ENCODE measurements around the gene LGI4. TPM values are rescaled to one million over a fixed set of nuclear protein-coding genes. Genes with fewer than 3 reads are reported as not detected.
A peak's percentile ranks its signal among the peaks of the same experiment; 100 is the strongest.
"Not testable (repeated sequence)": the region's sequence is repeated elsewhere in the genome, so short reads cannot be mapped to it uniquely, and the experiment has no call there.

The LGI4 gene
- total RNA-seq, 1 donor from 2014 or later, result 8.1 TPM

DNA sequence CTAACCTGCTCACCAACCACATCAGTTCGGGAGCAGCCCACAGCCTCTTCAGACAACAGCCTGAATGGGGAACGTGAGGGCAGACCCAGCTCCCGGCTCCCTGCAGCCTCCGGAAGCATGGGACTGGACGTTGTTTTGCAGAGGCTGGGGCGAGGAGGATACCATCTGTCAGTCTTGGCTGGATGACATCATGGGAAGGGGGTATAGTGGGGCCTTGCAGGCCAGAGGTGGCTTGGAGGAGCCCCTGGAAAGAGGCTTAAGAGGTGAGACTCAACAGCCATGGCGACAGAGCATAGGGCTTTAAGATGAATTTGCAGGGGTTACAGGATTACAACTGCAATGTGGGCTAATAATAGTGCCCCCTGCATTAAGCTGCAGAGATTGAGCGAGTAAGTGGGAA lies 17.7 kb downstream of the LGI4 start:
- intact Hi-C loops (cut with DNase I), result no loop called here
- ATAC-seq (ENCODE audit: poor library complexity) (no peak), DNase-seq (no peak)

GRCh38 chr19:35116072-35116801 lies 18.6 kb downstream of the LGI4 start:
- no peak for DNase-seq
- ATAC-seq (ENCODE audit: poor library complexity), result no peak
- intact Hi-C loops (cut with DNase I), result no loop called here

DNA sequence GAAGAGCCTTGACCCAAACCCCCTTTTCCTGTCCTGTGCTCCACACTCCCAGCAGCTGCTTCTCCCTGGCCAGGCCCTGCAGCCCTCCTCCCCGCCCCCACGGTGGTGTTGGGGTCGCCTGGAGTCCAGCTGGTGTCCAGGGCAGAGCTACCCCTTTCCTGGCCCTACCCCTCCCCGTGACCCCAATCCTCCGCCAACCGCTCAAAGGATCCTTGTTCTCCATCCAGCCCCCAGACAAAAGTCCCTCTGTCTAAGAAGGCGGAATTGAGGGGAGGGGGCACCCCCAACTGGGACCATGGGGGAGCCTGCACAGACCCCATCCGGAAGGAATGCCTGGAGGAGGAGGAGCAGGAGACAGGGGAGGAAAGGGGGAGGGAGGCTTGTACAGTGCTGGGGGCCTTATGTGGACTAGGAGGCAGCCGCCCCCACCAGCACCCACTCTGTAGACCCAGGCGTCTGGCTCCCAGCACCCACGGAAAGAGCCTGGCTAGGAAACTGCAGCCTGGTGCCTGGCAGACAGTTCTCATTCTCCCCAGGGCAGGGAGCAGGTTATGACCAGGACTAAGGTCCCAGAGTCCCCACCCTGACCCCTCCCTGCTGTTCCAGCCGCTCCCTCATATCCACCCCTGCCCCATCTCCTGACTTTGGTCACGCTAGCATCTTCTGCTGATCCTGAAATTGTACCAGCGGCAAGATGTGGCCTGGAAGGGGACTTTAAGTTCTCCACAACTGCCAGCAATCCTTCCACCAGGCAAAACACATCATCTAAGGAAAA lies 19.5 kb downstream of the LGI4 start, which contains the start of gene FXYD3:
TSS of gene FXYD3 (plus strand) at position 647 of the 775 bp plus-strand sequence. CDS start 3,554 bp downstream, outside the sequence.
- DNase-seq (no peak), ATAC-seq (ENCODE audit: poor library complexity) (peak; percentile 14)
- intact Hi-C loops (cut with DNase I), result no loop called here

GRCh38 chr19:35114353-35115176 lies 20.3 kb downstream of the LGI4 start:
- DNase-seq (peak; percentile 86), ATAC-seq (ENCODE audit: poor library complexity) (peak; percentile 87)
- intact Hi-C loops (cut with DNase I), result loop anchor here (1.0 kb wide), 1 partner anchor 21 kb away; the partner anchor contains the start of gene LGI4

DNA sequence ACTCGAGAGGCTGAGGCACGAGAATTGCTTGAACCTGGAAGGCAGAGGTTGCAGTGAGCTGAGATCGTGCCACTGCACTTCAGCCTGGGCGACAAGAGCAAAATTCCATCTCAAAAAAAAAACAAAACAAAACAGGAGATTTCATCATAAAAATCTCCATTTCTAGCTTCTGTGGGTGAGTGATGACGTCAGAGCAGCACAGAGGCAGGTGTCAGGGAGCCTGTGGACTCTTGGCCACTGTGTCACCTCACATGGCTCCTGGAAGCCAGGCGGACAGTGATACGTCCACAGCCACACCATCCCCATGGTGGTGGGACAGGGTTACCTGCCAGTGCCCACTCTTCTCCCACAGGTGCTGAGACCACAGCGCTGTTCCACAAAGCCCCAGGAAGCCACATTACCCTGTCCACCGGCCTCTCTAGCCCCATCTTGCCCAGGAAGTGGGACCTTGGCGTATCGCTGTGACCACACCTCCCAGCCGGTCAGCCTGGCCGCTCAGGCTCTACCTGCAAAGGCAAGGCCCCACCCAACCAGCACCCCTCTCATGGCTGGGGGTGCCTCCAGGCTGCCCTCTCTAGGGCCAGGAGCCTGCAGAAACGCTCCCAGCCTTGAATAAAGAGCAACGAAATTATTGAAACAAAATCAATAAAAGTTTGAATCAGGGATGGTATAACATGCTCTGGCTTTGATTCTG lies 21.7 kb downstream of the LGI4 start:
- no peak for ATAC-seq (ENCODE audit: poor library complexity)
- no peak for DNase-seq
- intact Hi-C loops (cut with DNase I), result no loop called here

DNA sequence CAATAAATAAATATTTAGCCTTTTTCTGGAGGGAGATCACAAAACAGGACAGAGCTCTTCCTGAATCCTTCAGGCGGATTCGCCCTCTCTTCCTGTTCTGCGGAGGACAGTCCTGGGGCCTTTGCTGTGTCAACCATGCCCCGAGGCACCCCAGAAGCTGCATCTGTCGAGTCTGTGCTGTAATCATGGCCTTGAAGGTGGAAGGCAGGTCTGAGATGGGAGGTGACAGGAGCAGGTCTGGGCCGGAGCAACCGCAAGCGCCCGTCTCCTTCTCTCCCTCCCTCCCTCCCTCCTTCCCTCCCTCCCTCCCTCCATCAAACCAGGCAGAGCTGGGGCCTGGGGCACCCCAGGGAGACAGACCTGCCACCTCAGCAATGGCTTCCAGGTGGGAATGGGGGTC lies 23.9 kb downstream of the LGI4 start:
- intact Hi-C loops (cut with DNase I), result no loop called here
- DNase-seq (no peak), ATAC-seq (ENCODE audit: poor library complexity) (no peak)

DNA sequence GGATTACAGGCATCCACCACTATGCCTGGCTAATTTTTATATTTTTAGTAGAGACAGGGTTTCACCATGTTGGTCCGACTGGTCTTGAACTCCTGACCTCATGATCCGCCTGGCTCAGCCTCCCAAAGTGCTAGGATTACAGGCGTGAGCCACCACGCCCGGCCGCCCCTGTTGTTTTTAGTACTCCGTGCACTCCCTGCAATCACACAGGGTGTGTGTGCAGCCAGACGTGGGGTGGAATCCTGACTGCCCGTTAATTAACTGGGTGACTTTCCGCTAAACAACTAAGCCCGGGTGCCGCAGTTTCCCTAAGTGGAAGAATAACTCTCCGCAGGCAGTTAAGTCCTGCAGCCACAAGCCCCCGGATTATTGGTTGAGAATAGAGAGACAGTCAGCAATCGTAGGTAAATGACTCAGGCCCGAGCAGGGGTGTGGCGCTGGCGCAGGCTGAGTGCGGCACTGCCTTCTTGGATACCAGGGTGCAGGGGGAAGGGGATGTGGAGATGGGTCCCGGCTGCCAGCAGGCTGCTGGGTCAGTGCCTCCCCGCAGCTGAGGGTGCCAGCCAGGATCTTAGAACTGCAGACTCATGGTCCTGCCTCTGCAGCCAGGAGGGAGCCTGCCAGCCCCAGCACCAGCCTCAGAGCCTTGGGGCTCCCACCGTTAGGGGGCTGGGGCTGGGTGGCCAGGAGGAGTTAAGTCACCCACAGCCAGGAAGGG lies 25.3 kb downstream of the LGI4 start:
- no peak for DNase-seq
- intact Hi-C loops (cut with DNase I), result no loop called here
- no peak for ATAC-seq (ENCODE audit: poor library complexity)

GRCh38 chr19:35108730-35109129 lies 26.1 kb downstream of the LGI4 start:
- DNase-seq (no peak), ATAC-seq (ENCODE audit: poor library complexity) (no peak)
- intact Hi-C loops (cut with DNase I), result no loop called here

GRCh38 chr19:35107545-35107944 lies 27.3 kb downstream of the LGI4 start:
- DNase-seq (no peak), ATAC-seq (ENCODE audit: poor library complexity) (peak; percentile 51)
- intact Hi-C loops (cut with DNase I), result no loop called here

- DNase-seq (no peak), ATAC-seq (ENCODE audit: poor library complexity) (no peak)
- intact Hi-C loops (cut with DNase I), result no loop called here
Observed at GRCh38 chr19:35106898-35107541, 27.8 kb downstream of the LGI4 start.

DNA sequence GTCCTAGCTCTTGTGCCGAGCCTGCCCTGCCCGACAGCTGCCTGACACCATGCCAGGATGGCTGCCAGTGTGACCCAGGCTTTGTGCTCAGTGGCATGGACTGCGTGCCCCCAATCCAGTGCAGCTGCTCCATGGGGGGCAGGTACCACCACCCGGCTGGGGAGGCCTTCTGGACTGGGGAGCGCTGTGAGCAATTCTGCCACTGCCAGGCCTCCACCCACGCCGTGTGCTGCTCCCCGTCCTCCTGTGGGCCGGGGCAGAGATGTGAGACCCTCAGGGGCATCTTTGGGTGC lies 28.6 kb downstream of the LGI4 start:
- intact Hi-C loops (cut with DNase I), result no loop called here
- DNase-seq, result no peak
- ATAC-seq (ENCODE audit: poor library complexity), result no peak

DNA sequence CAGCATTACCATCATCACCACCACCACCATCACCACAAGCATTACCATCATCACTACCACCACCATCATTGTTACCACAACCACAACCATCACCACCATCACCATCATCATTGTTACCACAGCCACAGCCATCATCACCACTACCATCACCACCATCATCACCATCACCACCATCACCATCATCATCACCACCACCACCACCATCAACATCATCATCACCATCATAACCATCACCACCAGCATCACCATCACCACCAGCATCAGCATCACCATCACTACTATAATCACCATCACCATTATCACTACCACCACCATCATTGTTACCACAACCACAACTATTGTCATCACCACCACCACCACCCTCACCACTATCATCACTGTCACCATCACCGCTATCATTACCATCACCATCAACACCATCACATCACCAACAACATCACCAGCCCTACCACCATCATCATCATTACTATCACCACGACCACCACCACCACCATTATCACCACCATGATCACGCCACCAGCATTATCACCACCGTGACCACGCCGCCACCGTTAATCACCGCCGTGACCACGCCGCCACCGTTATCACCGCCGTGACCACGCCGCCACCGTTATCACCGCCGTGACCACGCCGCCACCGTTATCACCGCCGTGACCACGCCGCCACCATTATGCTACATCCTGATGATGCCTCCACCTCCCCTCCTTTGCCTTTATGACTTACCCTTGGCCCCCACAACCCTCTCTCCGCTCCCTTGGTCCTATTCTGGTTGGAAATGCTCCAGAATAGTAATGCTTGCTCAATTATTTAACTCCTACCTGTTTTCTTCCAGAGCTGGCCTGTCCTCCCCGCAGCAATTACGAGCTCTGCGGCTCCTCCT lies 29.2 kb downstream of the LGI4 start:
- intact Hi-C loops (cut with DNase I), result no loop called here
- no peak for ATAC-seq (ENCODE audit: poor library complexity)
- DNase-seq, result no peak

- DNase-seq (no peak), ATAC-seq (ENCODE audit: poor library complexity) (no peak)
- intact Hi-C loops (cut with DNase I), result no loop called here
Observed at GRCh38 chr19:35105047-35105410, 29.8 kb downstream of the LGI4 start.

DNA sequence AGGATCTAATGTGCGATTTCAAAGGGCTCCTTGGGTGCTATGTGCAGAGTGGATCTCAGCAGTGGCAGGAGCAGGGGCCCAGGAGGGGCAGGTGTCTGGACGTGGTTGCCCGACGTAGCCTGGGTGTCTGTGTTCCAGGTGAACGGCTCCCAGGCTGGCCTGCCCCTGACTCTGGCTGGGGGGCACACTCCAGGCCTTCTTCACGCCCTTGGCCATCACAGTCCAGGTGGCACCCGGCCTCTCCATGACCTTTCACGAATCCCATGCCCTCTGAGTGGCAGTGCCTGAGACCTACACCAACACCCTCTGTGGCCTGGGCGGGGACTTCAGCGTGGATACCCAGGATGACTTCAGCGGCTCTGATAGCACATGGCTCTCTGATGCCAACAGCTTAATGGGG lies 30.5 kb downstream of the LGI4 start:
- ATAC-seq (ENCODE audit: poor library complexity) (no peak), DNase-seq (no peak)
- intact Hi-C loops (cut with DNase I), result no loop called here

DNA sequence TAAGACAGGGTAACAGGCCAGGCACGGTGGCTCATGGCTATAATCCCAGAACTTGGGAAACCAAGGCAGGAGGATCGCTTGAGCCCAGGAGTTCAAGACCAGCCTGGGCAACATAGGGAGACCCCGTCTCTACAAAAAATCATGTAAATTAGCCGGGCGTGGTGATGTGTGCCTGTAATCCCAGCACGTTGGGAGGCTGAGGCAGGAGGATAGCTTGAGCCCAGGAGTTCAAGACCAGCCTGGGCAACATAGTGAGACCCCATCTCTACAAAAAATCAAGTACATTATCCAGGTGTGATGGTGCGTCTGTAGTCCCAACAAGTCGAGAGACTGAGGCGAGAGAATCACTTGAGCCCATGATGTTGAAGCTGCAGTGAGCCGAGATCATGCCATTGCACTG lies 31.2 kb downstream of the LGI4 start:
- intact Hi-C loops (cut with DNase I); DNase-seq; ATAC-seq (ENCODE audit: poor library complexity): not testable (repeated sequence)

DNA sequence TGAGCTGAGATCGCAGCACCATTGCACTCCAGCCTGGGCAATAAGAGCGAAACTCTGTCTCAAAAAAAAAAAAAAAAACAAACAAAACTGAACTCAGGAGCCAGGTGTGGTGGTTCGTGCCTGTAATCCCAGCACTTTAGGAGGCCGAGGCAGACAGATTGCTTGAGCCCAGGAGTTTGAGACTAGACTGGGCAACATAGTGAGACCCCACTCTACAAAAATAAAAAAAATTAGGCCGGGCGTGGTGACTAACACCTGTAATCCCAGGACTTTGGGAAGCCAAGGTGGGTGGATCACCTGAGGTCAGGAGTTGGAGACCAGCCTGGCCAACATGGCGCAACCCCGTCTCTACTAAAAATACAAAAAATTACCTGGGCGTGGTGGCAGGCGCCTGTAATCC lies 32.9 kb downstream of the LGI4 start:
- ATAC-seq (ENCODE audit: poor library complexity); DNase-seq; intact Hi-C loops (cut with DNase I): not testable (repeated sequence)
